Osteoblast (primary cell): Measurements from ENCODE around the gene THAP6. TPM values are rescaled to one million over a fixed set of nuclear protein-coding genes. Genes with fewer than 3 reads are reported as not detected.

Experiments used
- DNase-seq: peaks from one replicate; pipeline ENCODE4 v3.0.0; 2011; ENCODE audit warnings: low spot score, mixed read lengths; ENCODE audit not compliant: insufficient read length; ENCODE audit errors: missing footprints
- H2AFZ ChIP-seq: 2 replicates; pipeline ENCODE4 v1.6.0; 2011; ENCODE audit warnings: mild to moderate bottlenecking, low read length
- H3K27ac ChIP-seq: 2 replicates; pipeline ENCODE4 v1.5.1; 2011; ENCODE audit warnings: mild to moderate bottlenecking, low read depth, low read length, moderate library complexity
- H3K27me3 ChIP-seq: 2 replicates; pipeline ENCODE4 v1.6.0; 2012; ENCODE audit warnings: mild to moderate bottlenecking, control low read depth, inconsistent platforms, low read length, moderate library complexity; ENCODE audit not compliant: insufficient read depth
- H3K36me3 ChIP-seq: 2 replicates; pipeline ENCODE4 v1.5.1; 2011; ENCODE audit warnings: mild to moderate bottlenecking, low read length, control low read depth, moderate library complexity; ENCODE audit not compliant: insufficient read depth
- H3K4me1 ChIP-seq: 2 replicates; pipeline ENCODE4 v1.5.1; 2011; ENCODE audit warnings: mild to moderate bottlenecking, low read length, control low read depth, moderate library complexity; ENCODE audit not compliant: insufficient read depth
- H3K4me2 ChIP-seq: 2 replicates; pipeline ENCODE4 v1.6.0; 2011; ENCODE audit warnings: mild to moderate bottlenecking, low read length; ENCODE audit not compliant: insufficient read depth
- H3K4me3 ChIP-seq: fragments of 200-600 bp; sonication (generic); 3 replicates; pipeline ENCODE4 v1.5.1; 2012; ENCODE audit warnings: mild to moderate bottlenecking, low read length, inconsistent platforms; ENCODE audit not compliant: insufficient read depth
- H3K79me2 ChIP-seq: 2 replicates; pipeline ENCODE4 v1.6.0; 2012; ENCODE audit warnings: mild to moderate bottlenecking, low read length, control low read depth, inconsistent platforms; ENCODE audit not compliant: insufficient read depth
- H3K9me3 ChIP-seq: 2 replicates; pipeline ENCODE4 v1.5.1; 2011; ENCODE audit warnings: low read depth, low read length, control low read depth
- H4K20me1 ChIP-seq: 2 replicates; pipeline ENCODE4 v1.6.0; 2012; ENCODE audit warnings: mild to moderate bottlenecking, low read length, control low read depth; ENCODE audit not compliant: insufficient read depth
- CTCF ChIP-seq: IDR thresholded peaks from 2 replicates; pipeline ENCODE4 v1.5.1; 2011; ENCODE audit warnings: mild to moderate bottlenecking, low read depth, low read length, moderate library complexity; ENCODE audit errors: extremely low read depth
- total RNA-seq: library from RNA; depleted of rRNA; stranded (reverse); fragments of >200 nt; gene quantifications from 2 replicates; pipeline ENCODE4 v1.2.3, GENCODE V29; 2012

THAP6 gene
- total RNA-seq, 1 donor: 17.0 TPM

- TF ChIP-seq CTCF: no peak
Measured at GRCh38 chr4:75565481-75565880, 51.2 kb downstream of the THAP6 start.

GRCh38 chr4:75566911-75567310, 52.6 kb downstream of the THAP6 start:
- H3K4me2 ChIP-seq: no peak overlapping the region
- no peak for TF ChIP-seq CTCF
- H3K79me2 ChIP-seq: no peaks in the 10 kb centered on the region
- H3K9me3 ChIP-seq: no peaks in the 10 kb centered on the region
- H3K27me3 ChIP-seq: peaks cover 6% of the 10 kb centered on the region
- H3K36me3 ChIP-seq: no peaks in the 10 kb centered on the region
- no peak overlapping the region for H3K27ac ChIP-seq
- H2AFZ ChIP-seq: no peak overlapping the region
- no peak overlapping the region for H3K4me3 ChIP-seq
- no peaks in the 10 kb centered on the region for H3K4me1 ChIP-seq
- H4K20me1 ChIP-seq: no peaks in the 10 kb centered on the region
- no peak for DNase-seq

More at GRCh38 chr4:75565481-75565880, 51.2 kb downstream of the THAP6 start:
- no peak for DNase-seq
- Histone ChIP-seq H3K4me3 (no peak overlapping the region), H4K20me1 (no peaks in the 10 kb centered on the region), H3K79me2 (no peaks in the 10 kb centered on the region), H3K9me3 (no peaks in the 10 kb centered on the region), H3K4me1 (no peaks in the 10 kb centered on the region), H3K4me2 (no peak overlapping the region), H3K27ac (no peak overlapping the region), H2AFZ (no peak overlapping the region), H3K36me3 (no peaks in the 10 kb centered on the region), H3K27me3 (no peaks in the 10 kb centered on the region)

- Histone ChIP-seq H3K27me3 (peaks cover 10% of the 10 kb centered on the region), H2AFZ (no peak overlapping the region), H4K20me1 (no peaks in the 10 kb centered on the region), H3K4me2 (no peak overlapping the region), H3K9me3 (no peaks in the 10 kb centered on the region), H3K27ac (no peak overlapping the region), H3K4me1 (no peaks in the 10 kb centered on the region), H3K79me2 (no peaks in the 10 kb centered on the region), H3K4me3 (no peak overlapping the region), H3K36me3 (no peaks in the 10 kb centered on the region)
- TF ChIP-seq CTCF: no peak
- DNase-seq: no peak
Measured at GRCh38 chr4:75567725-75568124, 53.5 kb downstream of the THAP6 start.

Other genes with a start within 250 kb of the THAP6 start
- gene RCHY1, start 70 bp upstream of the THAP6 start, total RNA-seq: 20.0 and 27.9 TPM in 2 replicates
- gene ODAPH, start 41.6 kb downstream of the THAP6 start, total RNA-seq: not detected in 2 replicates
- gene CDKL2, start 116.1 kb downstream of the THAP6 start, total RNA-seq: 0.72 and 0.88 TPM in 2 replicates
- 159 and 171 TPM in 2 replicates for gene G3BP2, start 158.9 kb downstream of the THAP6 start, total RNA-seq
- gene USO1, start 210.1 kb downstream of the THAP6 start, total RNA-seq: 120 and 122 TPM in 2 replicates